SK-N-SH (cell line): Measurements from ENCODE around the gene TBC1D2B. TPM values are rescaled to one million over a fixed set of nuclear protein-coding genes. Genes with fewer than 3 reads are reported as not detected.

Experiments used
- CTCF ChIA-PET: fragments of 300-600, 350-600 bp; formaldehyde crosslinking; extraction: SDS; loops from one replicate; lab custom pipeline; 2021; lab: Yijun Ruan, JAX
- POLR2A ChIA-PET: fragments of 350-600 bp; sonication (Branson Sonifier 250); formaldehyde crosslinking; extraction: SDS; loops from one replicate; lab custom pipeline; 2020; ENCODE audit warnings: antibody characterized with exemption, inconsistent platforms; lab: Yijun Ruan, JAX
- DNase-seq: peaks from one replicate; pipeline ENCODE4 v3.0.0; 2012
- H2AFZ ChIP-seq: fragments of 200-600 bp; sonication (generic); 2 replicates; pipeline ENCODE4 v1.8.1; 2016; ENCODE audit warnings: antibody characterized with exemption, mild to moderate bottlenecking, low read depth
- H3F3A ChIP-seq: fragments of 200-600 bp; sonication (generic); replicated peaks from 2 replicates; pipeline ENCODE3; 2016; ENCODE audit warnings: antibody characterized with exemption, mild to moderate bottlenecking; ENCODE audit not compliant: insufficient read depth
- H3K27ac ChIP-seq, 2 experiments: fragments of 200-500 bp in 1 of 2; fragments of 200-600 bp in 1 of 2; sonication (Bioruptor generic) in 1 of 2; sonication (generic), shearing (Covaris generic) in 1 of 2; 2 replicates each; pipeline versions ENCODE4 v1.5.1 to v1.6.1; 2014 to 2016; ENCODE audit warnings: low read depth in 2 of 2, inconsistent platforms in 1 of 2, low read length in 1 of 2, mild to moderate bottlenecking in 1 of 2, mixed read lengths in 1 of 2
- H3K27me3 ChIP-seq: fragments of 200-600 bp; sonication (generic), shearing (Covaris generic); 2 replicates; pipeline ENCODE4 v1.6.1; 2016; ENCODE audit warnings: mixed run types; ENCODE audit not compliant: insufficient read depth
- H3K36me3 ChIP-seq, 2 experiments: fragments of 200-500 bp in 1 of 2; fragments of 200-600 bp in 1 of 2; sonication (Bioruptor generic) in 1 of 2; sonication (generic) in 1 of 2; replicated peaks in 1 of 2; 2 replicates each; pipeline versions ENCODE3 to v1.5.1; 2014 to 2016; ENCODE audit warnings: low read length in 1 of 2, mild to moderate bottlenecking in 1 of 2; ENCODE audit not compliant: insufficient read depth in 2 of 2, control insufficient read depth in 1 of 2
- H3K4me1 ChIP-seq, 2 experiments: fragments of 200-500 bp in 1 of 2; fragments of 200-600 bp in 1 of 2; sonication (Bioruptor generic) in 1 of 2; sonication (generic), shearing (Covaris generic) in 1 of 2; 2 replicates each; pipeline versions ENCODE4 v1.5.1 to v1.6.1; 2014 to 2016; ENCODE audit warnings: low read depth in 1 of 2, low read length in 1 of 2, mixed run types in 1 of 2; ENCODE audit not compliant: insufficient read depth in 2 of 2, control insufficient read depth in 1 of 2
- H3K4me2 ChIP-seq: fragments of 200-600 bp; sonication (generic), shearing (Covaris generic); 2 replicates; pipeline ENCODE4 v1.6.1; 2017; ENCODE audit warnings: mixed run types
- H3K4me3 ChIP-seq, 2 experiments: fragments of 200-500 bp in 1 of 2; fragments of 200-600 bp in 1 of 2; sonication (Bioruptor generic) in 1 of 2; sonication (generic), shearing (Covaris generic) in 1 of 2; 2 replicates each; pipeline versions ENCODE4 v1.5.1 to v1.8.1; 2014 to 2016; ENCODE audit warnings: low read depth in 2 of 2, inconsistent platforms in 1 of 2, low read length in 1 of 2, mild to moderate bottlenecking in 1 of 2, mixed read lengths in 1 of 2, moderate library complexity in 1 of 2
- H3K79me2 ChIP-seq: fragments of 200-600 bp; sonication (generic); 2 replicates; pipeline ENCODE4 v1.8.1; 2017; ENCODE audit warnings: mild to moderate bottlenecking; ENCODE audit not compliant: insufficient read depth
- H3K9ac ChIP-seq: fragments of 200-600 bp; sonication (generic); 2 replicates; pipeline ENCODE4 v1.6.1; 2017; ENCODE audit warnings: mixed run types
- H3K9me2 ChIP-seq: fragments of 200-600 bp; sonication (generic); 2 replicates; pipeline ENCODE4 v1.6.1; 2017; ENCODE audit warnings: mixed run types
- H3K9me3 ChIP-seq: fragments of 200-600 bp; sonication (generic); 2 replicates; pipeline ENCODE4 v1.6.1; 2017; ENCODE audit warnings: mixed run types, mild to moderate bottlenecking, moderate library complexity
- H4K20me1 ChIP-seq: fragments of 200-600 bp; sonication (generic); 2 replicates; pipeline ENCODE4 v1.6.1; 2017; ENCODE audit warnings: mild to moderate bottlenecking, mixed run types; ENCODE audit not compliant: insufficient read depth
- CHD2 ChIP-seq: fragments of 150-350 bp; IDR thresholded peaks from 2 replicates; pipeline ENCODE4 v1.6.1; 2018; ENCODE audit warnings: low read length; ENCODE audit not compliant: partially characterized antibody
- EP300 ChIP-seq, 2 experiments: IDR thresholded peaks; 2 replicates each; pipeline versions ENCODE4 v1.4.0 to v1.6.1; 2012; ENCODE audit warnings: borderline replicate concordance in 1 of 2, low read depth in 1 of 2, low read length in 1 of 2
- EZH2phosphoT487 ChIP-seq: fragments of 200-600 bp; sonication (generic); IDR thresholded peaks from 2 replicates; pipeline ENCODE4 v1.6.1; 2017; ENCODE audit warnings: low read depth, mixed run types, mild to moderate bottlenecking, antibody characterized with exemption, moderate library complexity, borderline replicate concordance
- FOSL2 ChIP-seq: IDR thresholded peaks from 2 replicates; pipeline ENCODE4 v1.4.0; 2012; ENCODE audit warnings: low read depth, mild to moderate bottlenecking, moderate library complexity, borderline replicate concordance
- GATA2 ChIP-seq: sonication (generic); formaldehyde crosslinking; IDR thresholded peaks from 2 replicates; pipeline ENCODE4 v1.5.0; 2020; ENCODE audit warnings: mild to moderate bottlenecking, missing genetic modification reagents
- JUND ChIP-seq: IDR thresholded peaks from 2 replicates; pipeline ENCODE4 v1.4.0; 2012
- NRF1 ChIP-seq: IDR thresholded peaks from 2 replicates; pipeline ENCODE4 v1.6.1; 2012; ENCODE audit warnings: low read depth, mild to moderate bottlenecking, low read length
- TCF12 ChIP-seq: IDR thresholded peaks from 2 replicates; pipeline ENCODE4 v1.4.0; 2012
- WGBS: methylation state at CpG from one replicate; pipeline ENCODE4 v1.1.6; 2017; ENCODE audit warnings: low lambda C conversion rate; 5-methylcytosine and 5-hydroxymethylcytosine counted together
- polyA plus RNA-seq, 3 experiments: library from polyadenylated mRNA; depleted of rRNA; stranded (reverse); fragments of >200 nt; gene quantifications; 2 replicates each; pipeline ENCODE4 v1.2.3, GENCODE V29; 2012
- TF ChIP-seq, protein P1 (sequence below): fragments of 150-350 bp; IDR thresholded peaks from 2 replicates; pipeline ENCODE4 v1.6.1; 2016; ENCODE audit warnings: mild to moderate bottlenecking, low read depth, low read length
- TF ChIP-seq, protein P2 (sequence below): IDR thresholded peaks from 2 replicates; pipeline ENCODE4 v1.6.1; 2012; ENCODE audit warnings: mild to moderate bottlenecking, low read depth, low read length, moderate library complexity
- TF ChIP-seq, protein P3 (sequence below): IDR thresholded peaks from 2 replicates; pipeline ENCODE4; 2012
- TF ChIP-seq, protein P4 (sequence below): IDR thresholded peaks from 2 replicates; pipeline ENCODE4 v1.4.0; 2012; ENCODE audit warnings: low read depth
- TF ChIP-seq, protein P5 (sequence below): fragments of 200-600 bp; sonication (generic); IDR thresholded peaks from 2 replicates; pipeline ENCODE4 v1.6.1; 2017; ENCODE audit warnings: antibody characterized with exemption, mild to moderate bottlenecking, moderate library complexity

The TBC1D2B gene
- polyA plus RNA-seq, 1 of the 3 experiments (the other 2 are of a cell fraction) = 19.0 TPM

DNA sequence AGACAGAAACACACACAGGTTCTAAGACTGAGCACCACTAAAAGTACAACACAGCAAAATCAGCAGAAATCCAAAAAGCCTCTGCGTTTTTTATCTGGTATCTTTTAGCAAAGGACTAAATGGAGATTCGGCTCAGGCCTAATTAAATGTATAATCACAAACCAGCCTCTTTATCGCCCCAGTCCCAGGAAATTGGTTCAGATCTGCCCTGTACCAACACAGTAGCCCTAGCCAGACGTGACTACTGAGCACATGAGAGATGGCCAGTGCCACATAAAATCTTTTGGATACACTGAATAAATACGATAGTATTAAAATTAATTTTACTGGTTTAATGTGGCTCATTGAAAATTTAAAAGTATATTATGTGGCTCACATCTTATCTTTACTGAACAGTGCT, 19.7 kb downstream of the TBC1D2B start (continued):
- TF ChIP-seq, protein P1, sequence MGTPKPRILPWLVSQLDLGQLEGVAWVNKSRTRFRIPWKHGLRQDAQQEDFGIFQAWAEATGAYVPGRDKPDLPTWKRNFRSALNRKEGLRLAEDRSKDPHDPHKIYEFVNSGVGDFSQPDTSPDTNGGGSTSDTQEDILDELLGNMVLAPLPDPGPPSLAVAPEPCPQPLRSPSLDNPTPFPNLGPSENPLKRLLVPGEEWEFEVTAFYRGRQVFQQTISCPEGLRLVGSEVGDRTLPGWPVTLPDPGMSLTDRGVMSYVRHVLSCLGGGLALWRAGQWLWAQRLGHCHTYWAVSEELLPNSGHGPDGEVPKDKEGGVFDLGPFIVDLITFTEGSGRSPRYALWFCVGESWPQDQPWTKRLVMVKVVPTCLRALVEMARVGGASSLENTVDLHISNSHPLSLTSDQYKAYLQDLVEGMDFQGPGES = no peak
- TF ChIP-seq GATA2 (CRISPR knock-in tag) (peak; percentile 90), JUND (no peak)
- TF ChIP-seq, protein P2, sequence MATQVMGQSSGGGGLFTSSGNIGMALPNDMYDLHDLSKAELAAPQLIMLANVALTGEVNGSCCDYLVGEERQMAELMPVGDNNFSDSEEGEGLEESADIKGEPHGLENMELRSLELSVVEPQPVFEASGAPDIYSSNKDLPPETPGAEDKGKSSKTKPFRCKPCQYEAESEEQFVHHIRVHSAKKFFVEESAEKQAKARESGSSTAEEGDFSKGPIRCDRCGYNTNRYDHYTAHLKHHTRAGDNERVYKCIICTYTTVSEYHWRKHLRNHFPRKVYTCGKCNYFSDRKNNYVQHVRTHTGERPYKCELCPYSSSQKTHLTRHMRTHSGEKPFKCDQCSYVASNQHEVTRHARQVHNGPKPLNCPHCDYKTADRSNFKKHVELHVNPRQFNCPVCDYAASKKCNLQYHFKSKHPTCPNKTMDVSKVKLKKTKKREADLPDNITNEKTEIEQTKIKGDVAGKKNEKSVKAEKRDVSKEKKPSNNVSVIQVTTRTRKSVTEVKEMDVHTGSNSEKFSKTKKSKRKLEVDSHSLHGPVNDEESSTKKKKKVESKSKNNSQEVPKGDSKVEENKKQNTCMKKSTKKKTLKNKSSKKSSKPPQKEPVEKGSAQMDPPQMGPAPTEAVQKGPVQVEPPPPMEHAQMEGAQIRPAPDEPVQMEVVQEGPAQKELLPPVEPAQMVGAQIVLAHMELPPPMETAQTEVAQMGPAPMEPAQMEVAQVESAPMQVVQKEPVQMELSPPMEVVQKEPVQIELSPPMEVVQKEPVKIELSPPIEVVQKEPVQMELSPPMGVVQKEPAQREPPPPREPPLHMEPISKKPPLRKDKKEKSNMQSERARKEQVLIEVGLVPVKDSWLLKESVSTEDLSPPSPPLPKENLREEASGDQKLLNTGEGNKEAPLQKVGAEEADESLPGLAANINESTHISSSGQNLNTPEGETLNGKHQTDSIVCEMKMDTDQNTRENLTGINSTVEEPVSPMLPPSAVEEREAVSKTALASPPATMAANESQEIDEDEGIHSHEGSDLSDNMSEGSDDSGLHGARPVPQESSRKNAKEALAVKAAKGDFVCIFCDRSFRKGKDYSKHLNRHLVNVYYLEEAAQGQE = no peak

DNA sequence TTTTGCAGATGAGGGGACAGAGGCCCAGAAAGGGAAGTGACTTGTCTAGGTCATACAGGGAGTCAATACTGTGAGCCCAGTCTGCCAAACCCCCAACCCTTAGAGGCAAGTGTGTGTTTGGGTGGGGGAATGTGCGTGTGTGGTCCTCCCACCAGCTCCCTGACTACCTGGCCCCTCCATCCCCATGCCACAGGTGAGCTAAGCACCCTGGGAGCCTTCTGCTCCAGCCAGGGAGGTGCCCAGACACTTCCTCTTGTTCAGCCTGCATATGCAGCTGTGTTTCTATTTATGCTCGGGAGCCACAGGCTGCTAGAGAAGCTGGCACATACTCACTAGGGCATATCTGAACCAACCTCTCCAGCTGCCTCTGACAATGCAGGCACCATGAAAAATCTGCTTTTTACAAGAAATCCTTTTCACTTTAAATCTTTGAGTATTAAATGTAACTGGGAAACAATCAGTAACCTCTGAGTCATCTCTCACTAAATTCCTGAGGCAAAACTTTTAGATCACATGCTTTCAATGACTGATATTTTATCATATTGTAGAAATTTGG, 20.7 kb downstream of the TBC1D2B start:
- POLR2A ChIA-PET = interaction anchor here (0.9 to 1.0 kb wide), 2 partner anchors 11 to 12 kb away, joined by 3 read pairs; no protein-coding TSS in a partner anchor
- Histone ChIP-seq H3K27me3 (no peaks in the 10 kb centered on the region), H2AFZ (no peak overlapping the region), H3K4me3 (no peak overlapping the region), H3K4me2 (peak overlapping the region; percentile 70)
- DNase-seq = no peak
- TF ChIP-seq FOSL2 (peak; percentile 57; the same call in 1 of the 2 replicates), TCF12 (peak; percentile 62), EP300 (IDR thresholded peaks at IDR 0.05; ENCODE audit: borderline replicate concordance in 1 of 2, low read depth in 1 of 2, low read length in 1 of 2) (peak in 1 of 2 experiments; percentile 37; a peak in 1 of 4 replicates), NRF1 (0 out of 2 replicates have a peak, but pooled peaks have one; percentile 4), CHD2 (no peak), JUND (peak; percentile 44; the same call in 1 of the 2 replicates), EZH2phosphoT487 (no peak)
- TF ChIP-seq, protein P3, sequence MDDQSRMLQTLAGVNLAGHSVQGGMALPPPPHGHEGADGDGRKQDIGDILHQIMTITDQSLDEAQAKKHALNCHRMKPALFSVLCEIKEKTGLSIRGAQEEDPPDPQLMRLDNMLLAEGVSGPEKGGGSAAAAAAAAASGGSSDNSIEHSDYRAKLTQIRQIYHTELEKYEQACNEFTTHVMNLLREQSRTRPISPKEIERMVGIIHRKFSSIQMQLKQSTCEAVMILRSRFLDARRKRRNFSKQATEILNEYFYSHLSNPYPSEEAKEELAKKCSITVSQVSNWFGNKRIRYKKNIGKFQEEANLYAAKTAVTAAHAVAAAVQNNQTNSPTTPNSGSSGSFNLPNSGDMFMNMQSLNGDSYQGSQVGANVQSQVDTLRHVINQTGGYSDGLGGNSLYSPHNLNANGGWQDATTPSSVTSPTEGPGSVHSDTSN = peak; percentile 25; the same call in 1 of the 2 replicates
- TF ChIP-seq, protein P4, sequence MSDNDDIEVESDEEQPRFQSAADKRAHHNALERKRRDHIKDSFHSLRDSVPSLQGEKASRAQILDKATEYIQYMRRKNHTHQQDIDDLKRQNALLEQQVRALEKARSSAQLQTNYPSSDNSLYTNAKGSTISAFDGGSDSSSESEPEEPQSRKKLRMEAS = no peak
- TF ChIP-seq, protein P1 = no peak
- TF ChIP-seq, protein P5, sequence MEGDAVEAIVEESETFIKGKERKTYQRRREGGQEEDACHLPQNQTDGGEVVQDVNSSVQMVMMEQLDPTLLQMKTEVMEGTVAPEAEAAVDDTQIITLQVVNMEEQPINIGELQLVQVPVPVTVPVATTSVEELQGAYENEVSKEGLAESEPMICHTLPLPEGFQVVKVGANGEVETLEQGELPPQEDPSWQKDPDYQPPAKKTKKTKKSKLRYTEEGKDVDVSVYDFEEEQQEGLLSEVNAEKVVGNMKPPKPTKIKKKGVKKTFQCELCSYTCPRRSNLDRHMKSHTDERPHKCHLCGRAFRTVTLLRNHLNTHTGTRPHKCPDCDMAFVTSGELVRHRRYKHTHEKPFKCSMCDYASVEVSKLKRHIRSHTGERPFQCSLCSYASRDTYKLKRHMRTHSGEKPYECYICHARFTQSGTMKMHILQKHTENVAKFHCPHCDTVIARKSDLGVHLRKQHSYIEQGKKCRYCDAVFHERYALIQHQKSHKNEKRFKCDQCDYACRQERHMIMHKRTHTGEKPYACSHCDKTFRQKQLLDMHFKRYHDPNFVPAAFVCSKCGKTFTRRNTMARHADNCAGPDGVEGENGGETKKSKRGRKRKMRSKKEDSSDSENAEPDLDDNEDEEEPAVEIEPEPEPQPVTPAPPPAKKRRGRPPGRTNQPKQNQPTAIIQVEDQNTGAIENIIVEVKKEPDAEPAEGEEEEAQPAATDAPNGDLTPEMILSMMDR = no peak
- TF ChIP-seq, all 33 proteins: peak for 6
- H3K4me1 ChIP-seq = peaks cover 30 to 52% of the 10 kb centered on the region in 2 experiments; a peak in 3 of 4 replicates
- CTCF ChIA-PET = interaction anchor here (1.3 to 1.5 kb wide), 3 partner anchors 52 to 97 kb away, joined by 3 to 6 read pairs (median 4); no protein-coding TSS in a partner anchor
- H3K36me3 ChIP-seq = peaks cover 0 to 15% of the 10 kb centered on the region in 2 experiments
- H3F3A ChIP-seq = peaks cover 6% of the 10 kb centered on the region
- peak overlapping the region; percentile 68 to 78 for H3K27ac ChIP-seq
- H3K9me3 ChIP-seq = no peaks in the 10 kb centered on the region
- peak overlapping the region; percentile 43; the same call in 1 of the 2 replicates for H3K9ac ChIP-seq
- peaks cover 91% of the 10 kb centered on the region for H3K79me2 ChIP-seq
- H3K9me2 ChIP-seq = no peaks in the 10 kb centered on the region
- H4K20me1 ChIP-seq = peaks cover 8% of the 10 kb centered on the region; the same call in 1 of the 2 replicates
- 43% methylated on average over 2 of the region's 2 CpGs for WGBS
